Stomach (tissue), 9 donors: ENCODE results near the gene SNRNP70. TPM values are rescaled to one million over a fixed set of nuclear protein-coding genes. Genes with fewer than 3 reads are reported as not detected.

Experiments used
- DNase-seq, 2 donors: peaks; one replicate each; pipeline versions ENCODE4 v3.0.0 to v3.0.0-alpha.2; 2013 to 2019
- H3K27ac ChIP-seq, 5 donors: fragments of 200-600 bp in 4 of 5; sonication (generic) in 4 of 5; one replicate each; pipeline ENCODE4 v1.5.1; 2013 to 2019; ENCODE audit warnings: mild to moderate bottlenecking in 1 of 5, moderate library complexity in 1 of 5
- H3K27me3 ChIP-seq, 3 donors: fragments of 200-600 bp; sonication (generic); one replicate each; pipeline ENCODE4 v1.5.1; 2017 to 2019; ENCODE audit warnings: mixed run types in 1 of 3
- H3K36me3 ChIP-seq, 4 donors: fragments of 200-600 bp; sonication (generic); 1 replicate in 3 of 4; 2 replicates in 1 of 4; pipeline ENCODE4 v1.5.1; 2016 to 2019
- H3K4me1 ChIP-seq, 4 donors: fragments of 200-600 bp; sonication (generic); one replicate each; pipeline ENCODE4 v1.5.1; 2016 to 2019
- H3K4me3 ChIP-seq, 4 donors: fragments of 200-600 bp; sonication (generic) in 3 of 4; one replicate each; pipeline ENCODE4 v1.5.1; 2016 to 2019; ENCODE audit warnings: mild to moderate bottlenecking in 1 of 4
- H3K9me3 ChIP-seq, 4 donors: fragments of 200-600 bp; sonication (generic); one replicate each; pipeline ENCODE4 v1.5.1; 2016 to 2019
- CTCF ChIP-seq, 7 experiments: fragments of 450-650 bp in 4 of 7; fragments of 200-600 bp in 3 of 7; sonication (generic) in 3 of 7; IDR thresholded peaks; one replicate each; pipeline ENCODE4 v1.5.1; 2016 to 2019; ENCODE audit warnings: antibody characterized with exemption in 7 of 7, control low read depth in 2 of 7, mild to moderate bottlenecking in 1 of 7
- EP300 ChIP-seq: sonication (generic); formaldehyde crosslinking; IDR thresholded peaks from one replicate; pipeline ENCODE4 v1.6.1; 2017; ENCODE audit warnings: antibody characterized with exemption
- POLR2A ChIP-seq, 4 donors: fragments of 450-650 bp; IDR thresholded peaks; one replicate each; pipeline ENCODE4 v1.6.1; 2016; ENCODE audit warnings: antibody characterized with exemption in 4 of 4, control low read depth in 2 of 4, mild to moderate bottlenecking in 1 of 4, moderate library complexity in 1 of 4
- POLR2AphosphoS5 ChIP-seq, 3 donors: sonication (generic); formaldehyde crosslinking; IDR thresholded peaks; one replicate each; pipeline ENCODE4 v1.6.1; 2016; ENCODE audit warnings: antibody characterized with exemption in 3 of 3
- WGBS, 5 donors: extraction: QIAGEN DNeasy Blood & Tissue Kit in 3 of 5; methylation state at CpG; one replicate each; pipeline versions ENCODE4 v1.1.5 to v1.1.7; 2013 to 2018; 5-methylcytosine and 5-hydroxymethylcytosine counted together
- intact Hi-C: fragments of 100-400 bp; cut with DNase I; formaldehyde crosslinking; loops from one replicate; pipeline ENCODE4 v1.15.1; 2023; ENCODE audit warnings: low total_unique reads
- polyA plus RNA-seq, 3 donors: library from polyadenylated mRNA; stranded (reverse); fragments of 200-250 nt; gene quantifications; one replicate each; pipeline ENCODE4 v1.2.3, GENCODE V29; 2013
- total RNA-seq, 5 donors: library from RNA; depleted of rRNA; stranded (reverse); fragments of >200 nt; gene quantifications; one replicate each; pipeline versions ENCODE4 v1.1.0 to v1.2.3, GENCODE V29; 2014 to 2016
- donor health status: healthy with polysubstance abuse.
- donor health status: Bipolar disorder and iron deficiency.
- donor health status: healthy.

SNRNP70 gene
- total and polyA plus RNA-seq, 8 donors = 163 to 3,365 (median 222) TPM

DNA sequence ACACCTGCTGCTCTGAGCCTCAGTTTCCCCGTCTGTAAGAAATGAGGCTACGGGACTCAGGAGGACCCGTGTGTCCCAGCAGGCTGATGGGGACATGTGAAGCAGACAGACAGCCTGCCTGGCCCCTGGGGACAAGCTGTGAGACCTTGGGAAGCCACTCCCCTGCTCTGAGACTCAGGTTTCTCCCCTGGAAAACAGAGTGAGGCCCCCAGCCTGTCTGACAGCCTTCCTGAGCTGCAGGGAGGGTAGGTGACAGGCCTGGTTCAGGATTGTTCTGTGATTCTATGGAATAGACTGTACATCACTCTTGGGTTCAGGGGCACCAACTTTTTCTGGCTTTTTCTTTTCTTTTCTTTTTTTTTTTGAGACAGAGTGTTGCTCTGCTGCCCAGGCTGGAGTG lies 17.7 kb upstream of the SNRNP70 start:
- H3K4me3 ChIP-seq = no peak overlapping the region
- peaks cover 8 to 100% (median 53%) of the 10 kb centered on the region in 3 donors for H3K27me3 ChIP-seq
- intact Hi-C loops = no loop called here
- no peak for TF ChIP-seq POLR2AphosphoS5 (IDR thresholded peaks at IDR 0.05)
- TF ChIP-seq CTCF (IDR thresholded peaks at IDR 0.05) = no peak
- no peak for DNase-seq
- WGBS, 5 donors = 40 to 79% (median 58%) methylated on average over 3 of the region's 3 CpGs
- H3K4me1 ChIP-seq = peaks cover 13 to 22% (median 20%) of the 10 kb centered on the region in 4 donors
- H3K27ac ChIP-seq = no peak overlapping the region
- no peaks in the 10 kb centered on the region for H3K36me3 ChIP-seq
- no peaks in the 10 kb centered on the region for H3K9me3 ChIP-seq

GRCh38 chr19:49069026-49069425 lies 16.2 kb upstream of the SNRNP70 start:
- WGBS, 5 donors = 89 to 96% (median 93%) methylated on average over 9 of the region's 9 CpGs
- no peak for DNase-seq
- Histone ChIP-seq H3K36me3 (no peaks in the 10 kb centered on the region), H3K27me3 (peaks cover 8 to 100% (median 62%) of the 10 kb centered on the region in 3 donors), H3K9me3 (no peaks in the 10 kb centered on the region), H3K4me3 (no peak overlapping the region), H3K4me1 (peaks cover 13 to 27% (median 20%) of the 10 kb centered on the region in 4 donors), H3K27ac (no peak overlapping the region)
- intact Hi-C loops = no loop called here
- TF ChIP-seq POLR2A (IDR thresholded peaks at IDR 0.05) (no peak), POLR2AphosphoS5 (IDR thresholded peaks at IDR 0.05) (no peak), CTCF (IDR thresholded peaks at IDR 0.05) (no peak), EP300 (no peak)

DNA sequence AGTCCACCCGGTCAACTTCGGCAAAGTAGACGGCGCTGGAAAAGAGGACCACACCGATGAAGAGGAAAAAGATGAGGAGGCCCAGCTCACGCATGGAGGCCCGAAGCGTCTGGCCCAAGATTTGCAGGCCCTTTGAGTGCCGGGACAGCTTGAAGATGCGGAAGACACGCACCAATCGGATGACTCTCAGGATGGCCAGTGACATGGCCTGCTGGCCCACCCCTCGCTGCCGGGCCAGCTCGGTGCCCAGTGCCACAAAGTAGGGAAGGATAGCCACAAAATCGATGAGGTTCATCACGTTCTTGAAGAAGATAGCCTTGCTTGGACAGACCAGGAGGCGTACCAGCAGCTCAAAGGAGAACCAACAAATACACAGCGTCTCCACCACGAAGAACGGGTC lies 14.8 kb upstream of the SNRNP70 start:
- no peak for TF ChIP-seq POLR2AphosphoS5 (IDR thresholded peaks at IDR 0.05)
- TF ChIP-seq POLR2A (IDR thresholded peaks at IDR 0.05) = no peak
- no peak for TF ChIP-seq CTCF (IDR thresholded peaks at IDR 0.05)
- TF ChIP-seq EP300 = no peak
- Histone ChIP-seq H3K9me3 (no peaks in the 10 kb centered on the region), H3K27ac (no peak overlapping the region), H3K4me3 (no peak overlapping the region), H3K27me3 (peaks cover 8 to 93% (median 53%) of the 10 kb centered on the region in 3 donors), H3K4me1 (peaks cover 5 to 14% (median 7%) of the 10 kb centered on the region in 4 donors), H3K36me3 (no peaks in the 10 kb centered on the region)
- 94 to 96% (median 96%) methylated on average over 21 of the region's 21 CpGs for WGBS, 5 donors
- no peak for DNase-seq
- intact Hi-C loops = no loop called here

DNA sequence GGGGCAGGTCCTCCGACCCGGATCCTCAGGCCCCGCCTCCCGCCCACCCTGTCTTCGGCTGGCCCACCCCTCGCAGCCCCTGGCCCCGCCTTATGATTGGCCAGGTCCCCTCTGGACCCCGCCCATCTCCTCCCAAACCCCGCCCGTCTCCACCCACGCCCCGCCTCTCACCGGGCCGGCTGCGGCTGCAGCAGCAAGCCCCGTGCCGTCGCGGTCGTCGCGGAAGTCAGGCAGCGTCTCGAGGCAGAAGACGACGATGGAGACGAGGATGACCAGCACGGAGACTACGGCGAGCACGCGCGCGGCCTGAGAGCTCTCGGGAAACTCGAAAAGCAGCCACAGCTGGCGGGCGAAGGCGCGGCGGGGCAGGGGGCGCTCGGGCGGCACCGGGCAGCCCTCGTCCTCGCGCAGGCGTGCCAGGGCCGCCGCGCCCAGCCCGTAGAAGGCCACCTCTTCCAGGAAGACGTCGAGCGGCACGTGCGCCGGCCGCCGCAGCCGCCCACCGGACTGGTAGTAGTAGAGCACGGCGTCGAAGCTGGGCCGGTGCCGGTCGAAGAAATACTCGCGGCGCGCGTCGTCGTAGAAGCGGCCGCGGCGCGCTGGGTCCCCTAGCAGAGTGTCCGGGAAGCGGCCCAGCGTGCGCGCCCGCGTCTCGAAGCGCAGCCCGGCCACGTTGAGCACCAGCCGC lies 13.2 kb upstream of the SNRNP70 start:
- TF ChIP-seq POLR2AphosphoS5 (IDR thresholded peaks at IDR 0.05) = no peak
- no peak for TF ChIP-seq CTCF (IDR thresholded peaks at IDR 0.05)
- TF ChIP-seq POLR2A (IDR thresholded peaks at IDR 0.05) = no peak
- TF ChIP-seq EP300 = no peak
- 7 to 11% (median 9%) methylated on average over 15 to 93 of the region's 93 CpGs for WGBS, 5 donors
- no peak overlapping the region for H3K27ac ChIP-seq
- peaks cover 8 to 77% (median 44%) of the 10 kb centered on the region in 3 donors for H3K27me3 ChIP-seq
- DNase-seq = peak in 1 of 2 donors; percentile 58
- H3K9me3 ChIP-seq = no peaks in the 10 kb centered on the region
- intact Hi-C loops = no loop called here
- H3K36me3 ChIP-seq = no peaks in the 10 kb centered on the region
- peaks cover 5 to 14% (median 7%) of the 10 kb centered on the region in 4 donors for H3K4me1 ChIP-seq
- no peak overlapping the region for H3K4me3 ChIP-seq
